HuH-7.5 (cell line): ENCODE results near the gene SASH1.

Experiments used
- DNase-seq: peaks from one replicate; pipeline ENCODE4 v3.0.0; 2011; ENCODE audit warnings: low spot score

SASH1 gene

DNA sequence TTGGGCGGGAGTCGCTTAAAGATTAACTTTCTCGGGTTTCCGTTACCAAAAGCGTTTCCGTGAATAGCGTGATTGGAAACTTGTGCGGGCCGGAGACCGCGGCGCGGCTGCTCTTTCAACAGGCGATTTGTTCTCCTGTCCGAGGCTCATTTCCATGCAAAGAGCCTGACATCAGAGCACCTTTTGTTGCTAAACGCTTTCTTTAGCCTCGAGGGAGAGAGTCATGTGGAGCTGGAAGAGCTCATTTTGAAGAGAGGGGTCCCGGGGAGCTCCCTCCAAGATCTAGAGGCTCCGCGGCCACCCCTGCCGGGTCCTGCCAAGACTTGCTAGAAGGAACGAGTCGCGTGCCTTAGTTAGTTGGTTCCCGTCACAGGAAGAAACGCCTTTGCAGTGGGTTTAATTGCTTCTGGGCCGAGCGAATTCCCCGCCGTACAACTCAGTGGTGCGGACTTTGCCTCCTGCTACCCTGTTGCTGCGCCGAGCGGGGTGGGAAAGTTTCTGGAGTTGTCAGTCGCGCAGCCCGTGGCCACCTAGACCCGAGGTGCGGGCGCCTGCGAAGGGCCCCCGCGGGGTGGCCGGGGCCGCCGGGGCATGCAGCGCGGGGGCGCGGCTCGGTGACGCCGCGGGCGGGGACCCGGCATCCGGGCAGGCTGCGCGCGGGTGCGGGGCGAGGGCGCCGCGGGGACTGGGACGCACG, at the start of gene SASH1:
Gene SASH1, plus strand, starts transcription at position 489 of the 697 bp plus-strand sequence. CDS start 230 bp downstream, outside the sequence.
- DNase-seq: peak; percentile 69

DNA sequence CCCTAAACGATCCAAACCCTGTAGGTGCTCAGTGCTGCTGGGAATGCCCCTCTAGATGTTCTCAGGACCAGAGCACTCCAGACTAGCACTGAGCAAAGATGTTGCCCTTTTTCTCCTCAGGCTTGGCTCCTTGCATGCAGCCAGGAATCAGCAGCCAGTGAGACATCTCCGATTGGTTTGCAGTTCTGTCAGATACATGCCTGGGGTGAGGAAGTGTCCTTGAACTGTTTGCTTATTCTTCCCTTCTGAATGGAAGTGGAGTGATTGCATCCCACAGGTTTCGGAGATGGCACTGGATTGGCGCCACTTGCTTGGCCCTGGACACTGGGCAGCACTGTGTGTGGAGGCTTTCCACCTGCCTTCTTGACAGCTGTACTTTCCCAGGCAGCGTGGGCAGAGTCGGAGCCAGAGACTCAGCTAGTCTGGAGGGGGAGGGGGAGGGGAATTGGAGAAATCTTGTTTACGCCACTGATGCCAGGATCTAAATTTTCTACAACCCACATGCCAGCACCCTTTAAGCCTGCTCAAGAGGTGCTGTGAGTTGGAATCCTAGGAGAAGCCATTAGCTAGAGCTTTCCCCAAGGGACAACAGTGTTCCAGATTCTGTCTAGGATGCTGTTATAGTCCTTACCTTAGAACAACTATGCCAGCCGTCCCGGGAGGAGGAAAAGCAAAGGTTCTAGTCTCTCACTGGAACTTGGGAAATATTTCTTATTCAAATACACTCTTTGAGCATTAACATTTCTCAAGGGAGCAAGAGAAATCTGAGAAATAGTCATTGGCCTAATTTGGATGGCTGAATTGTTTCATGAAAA, 49.2 kb upstream of the SASH1 start:
- no peak for DNase-seq

DNA sequence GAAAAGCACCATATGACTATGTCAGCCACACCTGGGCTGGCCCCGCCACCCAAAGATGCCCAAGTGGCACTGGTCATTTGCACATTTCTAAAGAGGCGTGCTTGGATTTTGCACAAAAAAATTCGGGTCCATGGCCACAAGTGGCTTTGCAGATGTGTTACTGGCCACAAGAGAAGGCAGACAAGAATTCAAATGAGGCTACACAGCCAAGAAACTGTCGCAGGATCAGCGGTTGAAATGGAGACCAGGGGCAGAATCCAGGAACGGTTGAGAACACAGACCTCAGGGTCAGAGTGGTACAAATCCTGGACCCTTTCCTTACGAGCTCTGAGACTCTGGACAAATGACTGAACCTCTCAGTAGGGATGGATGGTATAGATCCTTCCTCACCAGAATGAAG, 48.6 kb upstream of the SASH1 start:
- DNase-seq: no peak

DNA sequence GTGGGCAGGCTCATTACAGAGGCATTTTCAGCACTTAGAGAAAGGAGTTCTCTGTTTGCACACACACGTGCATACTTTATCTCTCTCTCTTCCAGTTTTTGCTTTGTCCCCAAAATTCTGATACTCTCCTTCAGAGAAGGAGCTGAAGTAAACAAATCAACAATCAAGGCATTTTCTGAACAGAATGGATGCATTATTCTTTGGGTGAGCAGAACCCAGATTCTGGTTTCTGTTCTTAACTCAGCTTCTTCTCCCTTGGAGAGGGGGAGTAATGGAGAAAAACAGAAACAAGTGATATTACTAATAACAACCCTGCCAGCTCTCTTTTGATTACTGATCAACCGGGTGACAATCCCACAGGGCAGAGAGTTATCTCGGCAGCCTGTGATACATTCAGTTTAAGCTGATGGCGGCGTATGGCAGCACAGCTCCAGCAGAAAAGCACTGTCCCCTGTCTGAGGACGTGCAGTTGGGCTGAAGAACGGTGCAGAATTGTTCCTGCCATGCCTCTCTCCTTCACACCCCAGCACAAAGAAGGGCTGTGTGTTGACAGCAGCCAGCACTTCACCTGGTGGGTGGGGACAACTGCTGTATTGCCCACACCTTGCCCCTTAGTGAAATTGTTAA, 47.3 kb upstream of the SASH1 start:
- DNase-seq: no peak

DNA sequence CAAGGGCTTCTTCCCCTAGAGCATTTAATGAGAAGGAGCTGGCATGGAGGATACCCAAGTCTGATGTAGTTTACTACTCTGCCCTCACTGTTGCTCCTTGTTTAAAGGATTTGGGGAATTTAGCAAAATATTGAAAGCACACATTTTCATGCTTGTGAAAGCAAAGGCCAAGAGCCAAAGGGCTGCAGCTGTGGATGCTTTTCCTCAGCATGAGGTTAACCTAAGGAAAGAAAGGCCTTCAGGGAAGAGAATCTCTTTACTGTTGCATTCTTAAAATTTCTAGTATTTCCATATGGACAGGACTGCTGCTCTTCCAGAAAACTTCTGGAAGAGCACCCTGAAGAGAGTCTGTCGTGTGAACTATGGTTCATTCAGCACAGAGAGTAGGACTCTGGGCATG, 45.9 kb upstream of the SASH1 start:
- no peak for DNase-seq

DNA sequence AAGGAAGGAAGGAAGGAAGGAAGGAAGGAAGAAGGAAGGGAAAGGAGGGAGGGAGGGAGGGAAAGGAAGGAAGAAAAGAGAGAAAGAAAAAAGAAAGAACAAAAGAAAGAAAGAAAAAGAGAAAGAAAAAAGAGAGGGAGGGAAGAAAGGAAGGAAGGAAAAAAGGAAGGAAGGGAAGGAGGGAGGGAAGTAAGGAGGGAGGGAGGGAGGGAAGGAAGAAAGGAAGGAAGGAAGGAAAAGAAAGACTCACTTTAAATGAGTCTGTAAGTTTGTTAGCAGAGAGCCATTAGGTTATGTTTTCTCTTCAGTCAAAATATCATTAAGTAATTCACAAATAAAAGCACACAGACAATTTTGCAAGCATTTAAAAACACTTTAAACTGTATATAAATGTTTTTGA, 44.0 kb upstream of the SASH1 start:
- DNase-seq: no peak

DNA sequence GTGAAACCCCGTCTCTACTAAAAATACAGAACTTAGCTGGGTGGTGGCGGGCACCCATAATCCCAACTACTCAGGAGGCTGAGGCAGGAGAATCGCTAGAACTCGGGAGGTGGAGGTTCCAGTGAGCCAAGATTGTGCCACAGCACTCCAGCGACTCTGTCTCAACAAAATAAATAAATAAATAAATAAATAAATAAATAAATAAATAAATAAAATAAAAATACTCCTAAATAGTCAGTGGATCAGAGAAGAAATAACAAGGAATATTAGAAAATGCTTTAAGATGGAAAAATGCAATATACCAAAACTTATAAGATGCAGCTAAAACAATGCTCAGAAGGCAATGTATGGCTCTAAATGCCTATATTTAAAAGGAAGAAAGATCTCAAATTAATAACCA, 39.0 kb upstream of the SASH1 start:
- no peak for DNase-seq

DNA sequence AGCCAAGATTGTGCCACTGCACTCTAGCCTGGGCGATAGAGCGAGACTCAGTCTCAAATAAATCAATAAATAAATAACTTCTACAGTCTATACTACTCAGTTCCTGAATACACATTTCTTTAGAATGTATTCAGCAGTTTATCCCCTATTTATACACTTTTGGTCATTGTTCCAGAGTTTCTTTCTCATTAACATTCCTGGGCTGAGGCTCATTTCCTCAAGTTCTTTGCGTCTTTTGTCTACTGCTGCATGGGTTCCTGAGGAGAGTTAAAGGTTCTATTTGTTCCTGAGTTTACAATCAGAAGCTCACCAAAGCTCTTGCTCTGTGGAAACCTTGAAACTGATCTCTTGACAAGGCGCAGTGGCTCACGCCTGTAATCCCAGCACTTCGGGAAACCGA, 37.7 kb upstream of the SASH1 start:
- no peak for DNase-seq

DNA sequence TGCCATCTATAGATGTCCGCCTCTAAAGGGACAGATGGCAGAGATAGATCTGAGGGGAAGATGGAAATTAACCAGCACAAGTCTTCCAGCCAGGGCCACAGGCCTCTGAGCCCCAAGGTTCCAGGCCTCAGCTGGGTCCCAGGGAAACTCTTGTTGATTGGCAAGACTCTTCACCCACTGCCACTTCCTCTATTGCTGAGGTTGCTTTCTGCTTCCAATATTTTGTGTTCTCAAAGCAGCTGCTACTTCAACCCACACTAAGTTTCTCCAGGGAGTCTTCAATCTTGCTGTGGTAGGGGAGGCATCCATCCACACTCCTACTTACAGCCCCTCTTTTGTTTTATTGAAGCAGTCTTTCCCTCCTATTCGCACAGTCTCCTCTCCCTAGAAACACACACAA, 36.4 kb upstream of the SASH1 start:
- no peak for DNase-seq

DNA sequence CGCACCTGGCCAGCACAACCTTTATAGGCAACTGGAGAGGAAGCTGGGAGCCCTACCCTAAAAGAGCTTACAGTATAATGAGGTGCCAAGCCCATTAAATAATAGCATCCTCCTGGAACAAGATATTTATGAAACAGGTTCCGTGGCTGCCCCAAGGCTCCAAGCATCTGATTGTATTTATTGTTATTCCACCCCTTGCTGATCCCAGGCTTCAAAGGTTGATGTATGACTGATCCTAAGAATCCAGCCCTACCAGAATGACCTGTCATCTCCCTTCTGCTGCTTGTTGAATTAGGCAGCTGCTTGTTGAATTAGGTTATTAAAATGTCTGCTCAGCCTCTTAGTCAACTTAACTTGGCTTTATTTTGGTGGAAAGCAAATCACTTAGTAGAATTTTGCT, 35.2 kb upstream of the SASH1 start:
- DNase-seq: no peak

DNA sequence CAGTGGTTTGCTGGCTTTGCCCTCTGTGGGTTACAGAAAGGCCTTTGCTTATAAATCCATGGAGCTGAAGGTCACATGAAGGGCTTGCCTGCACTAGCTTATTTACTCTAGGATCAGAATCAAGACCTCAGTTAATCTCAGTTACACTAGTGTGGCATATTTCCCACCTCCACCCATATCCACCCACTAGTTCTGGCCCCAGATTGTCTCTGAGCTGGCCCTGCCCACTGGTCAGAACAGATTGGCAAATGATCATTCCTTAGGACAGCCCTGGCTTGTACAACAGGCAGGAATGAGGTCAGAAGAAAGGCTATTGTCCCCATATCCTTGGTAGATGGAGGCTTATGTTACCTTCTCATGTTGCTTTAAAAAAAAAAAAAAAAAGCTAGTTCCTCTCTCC, 33.3 kb upstream of the SASH1 start:
- DNase-seq: no peak

DNA sequence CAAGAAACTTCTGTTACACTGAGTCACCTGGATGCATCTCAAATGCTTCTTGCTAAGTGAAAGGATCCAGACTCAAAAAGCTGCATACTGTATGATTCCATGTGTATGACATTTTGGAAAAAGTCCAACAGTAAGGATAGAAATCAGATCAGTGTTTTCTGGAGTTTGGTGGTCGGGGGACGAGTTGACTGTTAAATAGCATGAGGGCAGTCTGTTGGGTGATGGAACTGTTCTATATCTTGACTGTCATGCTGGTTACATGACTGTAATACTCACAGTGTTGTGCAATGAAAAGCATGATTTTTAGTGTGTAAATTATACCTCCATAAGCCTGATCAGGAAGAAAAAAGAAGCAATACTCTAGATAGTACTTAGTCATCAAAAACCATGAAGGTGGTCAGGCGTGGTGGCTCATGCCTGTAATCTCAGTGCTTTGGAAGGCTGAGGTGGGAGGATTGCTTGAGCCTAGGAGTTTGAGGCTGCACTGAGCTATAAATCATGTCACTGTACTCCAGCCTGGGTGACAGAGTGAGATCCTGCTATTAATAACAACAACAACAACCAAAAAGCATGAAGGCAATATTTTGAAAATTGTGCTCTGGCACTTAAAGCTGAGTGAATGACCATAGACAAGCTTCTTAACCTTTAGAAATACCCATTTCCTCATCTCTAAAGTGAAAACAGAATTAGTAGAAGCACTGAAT, 30.5 kb upstream of the SASH1 start:
- no peak for DNase-seq

DNA sequence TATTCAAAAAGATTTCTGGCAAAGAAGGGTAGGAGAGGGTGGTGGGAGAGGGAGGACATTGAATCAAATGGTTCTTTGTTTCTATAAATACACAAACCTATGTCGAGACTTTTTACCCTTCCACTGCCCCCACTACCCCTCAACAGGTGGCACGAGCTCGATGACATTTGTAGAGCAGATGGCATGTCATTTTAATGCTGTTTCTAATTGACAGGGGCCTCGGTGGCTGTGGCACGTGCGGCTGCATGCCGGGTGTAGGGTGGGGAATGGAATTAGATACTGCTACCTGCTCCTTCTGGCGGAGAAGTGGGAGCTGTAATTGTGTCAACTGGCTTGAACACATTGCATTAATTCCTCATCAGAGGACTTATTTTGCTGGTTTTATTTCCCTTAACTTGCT, 29.1 kb upstream of the SASH1 start:
- DNase-seq: no peak

DNA sequence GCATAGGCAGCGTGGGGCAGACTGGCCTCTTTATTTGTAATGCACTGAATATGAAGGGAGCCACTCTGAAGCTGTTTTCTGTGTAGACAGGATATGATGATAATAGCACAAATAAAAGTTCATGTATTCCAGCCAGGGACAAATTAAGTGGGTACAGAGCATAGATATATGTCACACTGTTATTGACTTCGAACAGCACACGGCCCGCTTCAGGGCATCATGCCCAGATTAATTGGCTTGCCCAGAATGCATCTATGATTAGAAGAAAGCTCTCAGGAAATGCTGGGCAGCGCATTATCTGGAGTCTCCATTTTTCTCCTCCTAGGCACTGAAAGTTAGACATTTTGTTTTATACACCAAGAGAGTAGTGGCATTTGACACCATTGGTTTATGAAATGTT, 26.3 kb upstream of the SASH1 start:
- no peak for DNase-seq

DNA sequence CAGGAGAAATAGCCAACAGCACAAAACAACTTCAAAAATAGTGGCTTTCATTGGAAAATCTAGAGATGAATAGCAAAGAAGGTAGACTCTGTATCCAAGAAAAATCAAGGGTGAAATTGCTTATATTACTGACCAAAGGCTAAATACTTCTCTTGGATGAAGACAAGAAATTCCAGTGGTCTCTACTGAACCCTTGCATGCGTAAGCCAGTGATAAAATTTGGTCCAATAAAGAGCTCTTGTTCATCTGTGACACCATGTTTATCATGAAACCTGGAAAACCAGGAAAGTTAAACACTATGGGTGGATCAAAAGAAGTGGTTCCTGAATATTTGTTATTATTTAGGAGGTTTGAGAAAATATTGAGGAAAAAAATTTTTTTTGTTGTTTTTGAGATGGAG, 25.6 kb upstream of the SASH1 start:
- no peak for DNase-seq

DNA sequence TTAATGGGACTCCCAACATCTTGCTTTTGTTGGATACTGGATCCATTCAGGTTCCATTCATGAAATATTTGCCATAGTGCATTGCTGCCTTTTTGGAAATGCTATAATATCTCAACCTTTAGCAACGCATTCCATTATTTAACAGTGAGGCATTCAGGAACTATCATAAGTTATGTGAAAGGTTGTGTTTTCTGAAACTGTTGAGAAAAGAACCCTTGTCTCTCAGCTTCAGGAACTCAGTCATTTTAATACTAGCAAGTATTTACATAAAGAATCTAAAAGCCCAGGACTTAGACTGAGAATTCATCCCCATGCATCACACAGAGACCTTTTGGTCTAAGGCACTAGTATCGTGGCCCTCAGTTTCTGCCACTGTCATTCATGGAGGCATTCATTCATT, 24.9 kb upstream of the SASH1 start:
- no peak for DNase-seq

DNA sequence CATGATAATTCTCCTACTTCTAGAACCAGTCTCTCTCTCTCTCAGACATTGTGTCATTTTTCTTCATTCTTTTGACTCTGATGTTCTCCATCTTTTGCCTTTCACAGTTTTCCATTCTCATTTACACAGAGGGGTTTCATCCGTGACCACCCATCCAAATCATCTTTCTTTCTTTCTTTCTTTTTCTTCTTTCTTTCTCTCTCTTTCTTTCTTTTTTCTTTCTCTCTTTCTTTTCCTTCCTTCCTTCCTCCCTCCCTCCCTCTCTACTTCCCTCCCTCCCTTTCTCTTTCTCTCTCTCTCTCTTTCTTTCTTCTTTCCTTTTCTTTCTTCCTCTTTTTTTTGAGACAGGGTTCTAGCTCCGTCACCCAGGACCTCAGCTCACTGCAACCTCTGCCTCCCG, 19.9 kb upstream of the SASH1 start:
- DNase-seq: no peak

DNA sequence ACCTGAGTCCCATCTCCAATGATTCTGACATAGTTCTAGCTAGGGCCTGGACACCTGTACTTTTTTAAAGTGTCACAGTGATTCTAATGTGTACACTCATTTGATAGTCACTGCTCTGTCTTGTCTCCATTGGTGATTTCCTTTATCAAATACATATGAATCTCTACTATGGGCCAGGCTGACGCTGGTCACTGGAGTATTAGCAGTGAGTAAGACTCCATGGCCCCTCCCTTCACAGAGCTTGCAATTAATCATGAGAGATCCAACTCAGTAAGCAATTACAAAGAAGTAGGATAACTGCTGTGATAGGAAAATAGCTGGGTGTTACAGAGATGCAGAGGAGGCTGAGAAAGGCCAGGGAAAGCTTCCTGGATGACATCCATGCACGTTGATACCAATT, 19.3 kb upstream of the SASH1 start:
- no peak for DNase-seq

DNA sequence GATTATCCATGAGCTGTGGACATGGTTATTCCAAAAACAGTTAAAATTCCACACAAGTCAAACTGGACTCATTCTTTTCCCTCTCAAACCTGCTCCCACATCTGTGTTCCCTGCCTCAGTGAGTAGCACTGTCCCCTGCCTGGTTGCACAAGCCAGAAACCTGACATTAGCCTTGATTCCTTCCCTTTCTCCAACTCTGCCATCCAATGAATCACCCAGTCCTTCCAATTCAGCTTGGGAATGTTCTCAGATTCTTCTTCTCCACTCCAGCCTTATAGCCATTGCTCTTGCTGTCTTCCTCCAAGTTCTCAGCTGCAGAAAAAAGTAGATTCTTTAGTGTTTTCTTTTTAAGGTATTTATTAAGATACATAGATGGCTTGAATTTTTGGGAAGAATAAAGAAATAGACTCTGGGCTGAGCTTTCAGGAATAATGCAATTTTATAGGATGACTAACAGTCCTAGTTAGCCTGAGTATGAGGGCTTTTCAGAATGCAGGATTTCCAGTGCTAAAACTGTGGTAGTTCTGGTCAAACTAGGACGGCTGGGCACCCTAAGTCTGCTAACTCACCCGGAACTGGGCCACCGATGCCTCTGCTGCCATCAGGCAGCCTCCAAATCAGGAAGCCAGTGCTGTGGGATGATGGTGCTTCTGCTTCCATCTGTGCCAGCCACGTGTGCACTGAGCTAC, 18.2 kb upstream of the SASH1 start:
- no peak for DNase-seq

DNA sequence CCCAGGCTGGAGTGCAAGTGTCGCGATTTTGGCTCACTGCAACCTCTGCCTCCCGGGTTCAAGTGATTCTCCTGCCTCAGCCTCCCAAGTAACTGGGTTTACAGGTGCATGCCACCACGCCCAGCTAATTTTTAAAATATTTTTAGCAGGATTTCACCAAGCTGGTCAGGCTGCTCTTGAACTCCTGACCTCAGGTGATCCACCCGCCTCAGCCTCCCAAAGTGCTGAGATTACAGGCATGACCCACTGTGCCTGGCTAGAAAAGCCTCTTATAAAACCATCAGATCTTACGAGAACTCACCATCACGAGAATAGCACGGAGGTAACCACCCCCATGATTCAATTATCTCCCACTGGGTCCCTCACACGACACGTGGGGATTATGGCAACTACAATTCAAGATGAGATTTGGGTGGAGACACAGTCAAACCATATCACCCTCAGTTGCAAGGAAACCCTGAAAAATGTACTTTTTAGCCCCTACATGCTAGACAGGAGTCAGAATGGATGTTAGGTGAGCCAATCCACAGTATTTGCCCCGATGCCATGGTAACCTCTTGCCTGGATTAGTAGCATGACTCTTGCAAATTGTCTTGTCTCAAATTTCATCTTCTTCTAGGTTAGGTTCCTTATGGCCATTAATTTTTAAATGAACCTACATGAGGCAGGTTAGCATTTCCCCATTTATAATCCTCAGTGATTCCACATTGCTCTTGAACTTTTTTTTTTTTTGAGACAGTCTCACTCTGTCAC, 17.1 kb upstream of the SASH1 start:
- DNase-seq: no peak

DNA sequence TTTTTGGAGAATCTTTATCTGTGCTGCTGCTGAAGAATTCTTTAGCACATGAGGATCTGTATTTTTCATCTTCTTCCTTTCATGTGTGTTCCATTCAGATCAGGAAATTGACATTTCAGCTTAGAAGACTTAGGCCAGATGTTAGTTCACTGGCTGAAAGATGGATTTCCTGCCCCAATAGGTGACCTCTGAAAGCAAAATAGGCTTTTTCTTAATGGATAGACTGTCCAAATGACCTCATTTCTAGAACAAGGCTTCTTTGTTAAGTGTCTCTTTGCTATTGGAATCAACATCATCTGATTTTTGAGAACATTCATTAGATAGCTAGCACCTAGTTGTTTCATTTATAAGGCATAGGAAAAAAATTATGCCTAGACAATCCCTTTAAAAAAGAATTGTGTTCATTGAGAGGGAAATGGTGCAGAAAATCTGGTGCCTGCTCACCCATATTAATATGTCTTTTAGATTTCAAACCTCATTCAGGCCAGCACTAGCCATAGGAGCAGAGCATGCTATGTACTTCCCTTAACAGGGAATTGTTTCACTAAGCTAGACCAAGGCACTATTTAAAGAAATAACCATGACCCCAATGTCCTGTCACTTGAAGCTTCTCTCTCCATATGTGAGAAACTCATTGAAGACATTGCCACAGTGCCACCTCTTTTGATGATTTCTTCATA, 13.6 kb upstream of the SASH1 start:
- no peak for DNase-seq
